Adrenal gland (tissue), 5 donors: ENCODE measurements around the gene CALML3.

Experiments
- CTCF ChIP-seq, 6 experiments: fragments of 450-650 bp in 4 of 6; fragments of 200-600 bp in 2 of 6; sonication (generic) in 1 of 6; IDR thresholded peaks; 1 replicate in 5 of 6; 2 replicates in 1 of 6; pipeline versions ENCODE4 v1.5.1 to v1.8.0; 2016 to 2021; ENCODE audit warnings: antibody characterized with exemption in 6 of 6, mild to moderate bottlenecking in 2 of 6, moderate library complexity in 1 of 6
- POLR2A ChIP-seq, 2 donors: fragments of 450-650 bp; IDR thresholded peaks; one replicate each; pipeline ENCODE4 v1.6.1; 2017; ENCODE audit warnings: antibody characterized with exemption in 2 of 2, mild to moderate bottlenecking in 2 of 2, moderate library complexity in 1 of 2
- donor health status: DM: no; HTN: no; CAD: no.

- TF ChIP-seq CTCF (IDR thresholded peaks at IDR 0.05), result no peak
- TF ChIP-seq POLR2A (IDR thresholded peaks at IDR 0.05), result no peak
These were observed 11.7 kb upstream of the CALML3 start for GRCh38 chr10:5512881-5513612.
